ENCODE data around the gene RNASEH2A.
"Not testable (repeated sequence)": the region's sequence is repeated elsewhere in the genome, so short reads cannot be mapped to it uniquely, and the experiment has no call there.

Gene RNASEH2A

GRCh38 chr19:12794196-12794941 is 12.0 kb upstream of the RNASEH2A start:
- DNase-seq, result no peak

- DNase-seq, result no peak
Observed at GRCh38 chr19:12794971-12795381, 11.4 kb upstream of the RNASEH2A start.

DNA sequence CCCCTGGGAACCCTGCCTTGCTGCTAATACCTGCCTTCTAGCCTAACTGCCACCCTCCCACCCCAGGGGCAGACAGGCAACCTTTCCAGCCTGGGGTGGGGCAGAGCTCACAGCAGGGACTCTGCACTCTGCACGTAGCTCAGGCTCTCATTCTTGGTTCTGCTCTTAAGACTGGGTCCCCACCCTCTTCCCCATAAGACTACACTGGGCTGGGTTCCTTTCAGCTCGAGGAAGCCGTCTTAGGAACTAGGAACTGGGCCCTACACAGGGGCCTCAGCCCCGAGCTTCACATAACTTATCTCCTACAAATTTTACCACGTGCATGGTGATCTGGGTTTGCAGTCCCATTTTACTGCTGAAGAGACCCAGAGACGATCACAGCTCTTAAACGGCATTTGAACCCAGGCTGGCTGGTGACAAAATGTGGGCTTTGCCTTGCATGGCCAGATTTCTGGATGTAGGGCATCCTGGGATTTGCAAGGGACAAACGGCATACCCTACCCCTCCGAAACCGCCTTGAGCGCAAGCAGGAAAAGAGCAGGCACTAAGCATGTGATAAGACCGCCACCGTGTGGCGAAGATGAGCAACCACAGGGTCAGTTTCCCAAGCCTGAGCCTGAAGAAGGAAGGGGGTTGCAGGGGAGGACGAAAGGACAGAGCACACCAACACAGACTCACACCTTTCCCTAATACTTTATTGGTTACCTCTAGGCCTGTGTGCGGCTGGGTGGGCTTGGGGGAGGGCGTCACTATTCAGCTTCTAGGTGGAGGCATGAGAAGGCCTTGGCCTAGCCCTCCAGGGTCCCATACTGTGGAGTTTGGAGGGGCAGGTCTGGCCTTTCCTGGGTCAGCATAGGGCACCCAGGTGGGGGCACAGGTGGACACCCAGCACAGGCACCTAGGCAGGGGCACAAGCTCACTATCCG is 10.0 kb upstream of the RNASEH2A start:
- peak; percentile 78 for DNase-seq

- DNase-seq, result no peak
Observed at GRCh38 chr19:12797141-12797587, 9.2 kb upstream of the RNASEH2A start.

DNA sequence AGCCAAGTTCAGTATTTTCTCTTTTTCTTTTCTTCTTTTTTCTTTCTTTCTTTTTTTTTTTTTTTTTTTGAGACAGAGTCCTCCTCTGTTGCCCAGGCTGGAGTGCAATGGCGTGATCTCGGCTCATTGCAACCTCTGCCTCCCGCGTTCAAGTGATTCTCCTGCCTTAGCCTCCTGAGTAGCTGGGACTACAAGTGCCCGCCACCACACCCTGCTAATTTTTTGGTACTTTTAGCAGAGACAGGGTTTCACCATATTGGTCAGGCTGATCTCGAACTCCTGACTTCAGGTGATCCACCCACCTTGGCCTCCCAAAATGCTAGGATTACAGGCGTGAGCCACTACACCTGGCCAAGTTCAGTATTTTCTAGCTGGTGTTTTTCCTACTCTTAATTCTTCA is 8.8 kb upstream of the RNASEH2A start:
- not testable (repeated sequence) for DNase-seq

DNA sequence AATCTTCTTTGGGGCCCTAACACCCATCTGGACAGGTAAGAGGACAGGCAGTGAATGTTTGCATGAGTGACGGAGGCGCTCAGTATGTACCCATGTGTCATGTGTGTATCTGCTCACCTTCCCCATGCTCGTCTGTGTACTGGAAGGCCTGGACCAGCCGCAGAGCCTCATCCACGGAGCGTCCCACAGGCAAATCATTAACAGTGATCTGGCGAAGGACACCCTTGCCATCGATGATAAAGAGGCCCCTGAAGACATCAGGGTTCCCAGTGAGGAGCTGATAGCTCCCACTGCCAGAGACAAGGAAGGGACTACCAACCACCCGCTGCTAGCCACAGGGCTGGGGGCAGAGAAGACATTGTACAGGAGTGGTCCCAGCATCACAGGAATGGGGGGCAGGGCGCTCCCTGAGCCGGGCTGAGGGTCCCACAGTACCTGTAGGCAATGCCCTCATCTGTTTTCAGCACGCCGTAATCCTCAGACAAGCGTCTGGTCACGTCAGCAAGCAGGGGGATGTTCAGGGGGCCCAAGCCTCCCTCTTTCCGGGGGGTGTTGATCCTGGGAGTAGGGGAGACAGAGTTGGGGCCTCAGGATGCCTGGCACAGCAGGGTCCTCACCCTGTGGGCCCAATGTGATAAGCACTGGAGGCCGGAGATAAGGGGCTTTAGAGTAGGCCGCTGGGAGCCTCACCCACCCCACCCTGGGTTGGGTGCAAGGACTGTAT is 6.5 kb upstream of the RNASEH2A start:
- DNase-seq, result no peak

GRCh38 chr19:12800466-12800770 is 6.0 kb upstream of the RNASEH2A start:
- no peak for DNase-seq

DNA sequence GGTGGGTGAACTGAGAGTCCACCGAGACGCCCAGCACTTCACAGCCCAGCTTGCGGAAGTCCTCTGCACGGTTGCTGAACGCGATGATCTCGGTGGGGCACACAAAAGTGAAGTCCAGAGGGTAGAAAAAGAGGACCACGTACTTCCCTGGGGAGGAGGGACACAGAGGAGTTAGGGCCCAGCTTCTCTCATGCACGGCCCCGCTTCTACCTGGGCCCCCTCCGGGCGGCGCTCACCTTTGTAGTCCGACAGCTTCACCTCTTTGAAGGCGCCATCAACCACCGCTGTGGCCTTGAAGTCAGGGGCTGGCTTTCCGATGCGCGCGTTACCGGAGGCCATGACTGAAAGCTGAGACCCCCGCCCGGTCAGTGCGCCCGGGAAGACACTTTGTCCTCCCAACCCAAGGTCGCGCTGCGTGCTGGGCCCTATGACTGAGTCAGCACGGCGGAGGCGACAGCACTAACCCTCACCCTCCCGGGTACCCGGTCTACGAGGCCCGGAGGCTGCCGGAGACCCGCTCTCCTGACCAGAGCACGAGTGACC is 5.4 kb upstream of the RNASEH2A start:
- DNase-seq, result no peak

- DNase-seq, result peak; percentile 69
Observed at GRCh38 chr19:12801466-12802266, 4.7 kb upstream of the RNASEH2A start, which contains the start of the genes PRDX2 and THSD8. Gene PRDX2 (minus strand): TSS chr19:12801800. CDS start chr19:12801261, 539 bp downstream. Gene THSD8 (plus strand): TSS chr19:12802069. CDS start chr19:12802072, 3 bp downstream.

- no peak for DNase-seq
Observed at GRCh38 chr19:12802267-12803106, 3.9 kb upstream of the RNASEH2A start.

DNA sequence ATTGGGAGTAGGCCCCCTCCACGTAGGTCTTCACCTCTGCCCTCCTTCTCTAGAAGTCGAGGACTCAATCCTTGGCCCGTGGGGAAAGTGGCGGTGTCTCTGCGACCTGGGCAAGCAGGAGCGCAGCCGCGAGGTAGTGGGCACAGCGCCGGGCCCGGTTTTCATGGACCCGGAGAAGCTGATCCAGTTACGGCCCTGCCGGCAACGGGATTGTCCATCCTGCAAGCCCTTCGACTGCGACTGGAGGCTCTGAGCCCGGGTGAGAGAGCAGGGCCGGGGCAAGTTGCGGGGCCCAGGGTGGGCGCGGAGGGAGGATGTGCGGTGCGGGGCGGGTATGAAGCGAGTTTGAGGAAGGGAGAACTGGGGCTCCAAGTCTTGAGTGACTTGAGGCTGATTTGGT is 2.3 kb upstream of the RNASEH2A start:
- no peak for DNase-seq

GRCh38 chr19:12815088-12815487 is 8.7 kb downstream of the RNASEH2A start:
- no peak for DNase-seq

DNA sequence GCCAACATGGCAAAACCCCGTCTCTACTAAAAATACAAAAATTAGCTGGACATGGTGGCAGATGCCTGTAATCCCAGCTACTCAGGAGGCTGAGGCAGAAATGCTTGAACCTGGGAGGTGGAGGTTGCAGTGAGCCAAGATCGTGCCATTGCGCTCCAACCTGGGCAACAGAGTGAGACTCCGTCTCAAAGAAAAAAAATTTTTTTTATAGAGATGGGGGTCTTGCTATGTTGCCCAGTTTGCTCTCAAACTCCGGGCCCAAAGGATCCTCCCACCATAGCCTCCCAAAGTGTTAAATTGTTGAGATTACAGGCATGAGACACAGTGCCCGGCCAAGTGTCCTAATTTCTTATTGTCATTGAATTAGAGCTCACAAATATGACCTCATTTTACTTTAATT is 10.8 kb downstream of the RNASEH2A start:
- not testable (repeated sequence) for DNase-seq

- not testable (repeated sequence) for DNase-seq
Observed at GRCh38 chr19:12817810-12818209, 11.4 kb downstream of the RNASEH2A start.

- DNase-seq, result no peak
Observed at GRCh38 chr19:12821761-12822160, 15.4 kb downstream of the RNASEH2A start.

GRCh38 chr19:12825254-12826131 is 19.1 kb downstream of the RNASEH2A start:
- DNase-seq, result peak; percentile 46

- DNase-seq, result no peak
Observed at GRCh38 chr19:12828494-12828893, 22.1 kb downstream of the RNASEH2A start.

- DNase-seq, result no peak
Observed at GRCh38 chr19:12833418-12833737, 27.0 kb downstream of the RNASEH2A start.

GRCh38 chr19:12833738-12834565 is 27.6 kb downstream of the RNASEH2A start:
- DNase-seq, result no peak

All from fibroblast of skin of right quadriceps (primary cell).